Tibial nerve (tissue), 3 donors: Measurements from ENCODE around the gene PLBD1.

Experiments used
- POLR2A ChIP-seq, 2 donors: fragments of 450-650 bp; IDR thresholded peaks; one replicate each; pipeline ENCODE4 v1.6.1; 2017; ENCODE audit warnings: antibody characterized with exemption in 2 of 2, mild to moderate bottlenecking in 2 of 2, moderate library complexity in 2 of 2
- TF ChIP-seq, protein P1 (sequence below), 5 experiments: fragments of 200-600 bp in 3 of 5; fragments of 450-650 bp in 2 of 5; sonication (generic) in 3 of 5; IDR thresholded peaks; one replicate each; pipeline ENCODE4 v1.5.1; 2016 to 2019; ENCODE audit warnings: antibody characterized with exemption in 5 of 5, mild to moderate bottlenecking in 3 of 5, moderate library complexity in 2 of 5

DNA sequence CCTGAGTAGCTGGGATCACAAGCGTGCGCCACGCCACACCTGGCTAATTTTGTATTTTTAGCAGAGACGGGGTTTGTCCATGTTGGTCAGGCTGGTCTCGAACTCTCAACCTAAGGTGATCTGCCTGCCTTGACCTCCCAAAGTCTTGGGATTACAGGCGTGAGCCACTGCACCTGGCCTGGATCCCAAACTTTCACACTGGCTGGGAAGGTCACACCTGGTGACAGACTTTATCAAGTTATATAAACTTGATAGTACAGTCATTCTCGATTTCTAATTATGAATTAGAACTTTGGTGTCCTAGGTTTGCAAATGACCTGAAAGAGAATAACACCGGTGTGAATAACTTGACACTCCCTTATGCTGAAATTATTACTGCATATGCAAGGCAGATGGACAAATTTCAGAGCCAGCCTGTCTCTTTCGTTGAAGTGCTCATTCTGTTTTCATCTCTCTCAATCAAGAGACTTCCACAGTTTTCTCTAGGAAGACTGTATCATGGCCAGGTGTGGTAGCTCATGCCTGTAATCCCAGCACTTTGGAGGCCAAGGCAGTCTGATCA lies 5.9 kb downstream of the PLBD1 start:
- TF ChIP-seq, protein P1, sequence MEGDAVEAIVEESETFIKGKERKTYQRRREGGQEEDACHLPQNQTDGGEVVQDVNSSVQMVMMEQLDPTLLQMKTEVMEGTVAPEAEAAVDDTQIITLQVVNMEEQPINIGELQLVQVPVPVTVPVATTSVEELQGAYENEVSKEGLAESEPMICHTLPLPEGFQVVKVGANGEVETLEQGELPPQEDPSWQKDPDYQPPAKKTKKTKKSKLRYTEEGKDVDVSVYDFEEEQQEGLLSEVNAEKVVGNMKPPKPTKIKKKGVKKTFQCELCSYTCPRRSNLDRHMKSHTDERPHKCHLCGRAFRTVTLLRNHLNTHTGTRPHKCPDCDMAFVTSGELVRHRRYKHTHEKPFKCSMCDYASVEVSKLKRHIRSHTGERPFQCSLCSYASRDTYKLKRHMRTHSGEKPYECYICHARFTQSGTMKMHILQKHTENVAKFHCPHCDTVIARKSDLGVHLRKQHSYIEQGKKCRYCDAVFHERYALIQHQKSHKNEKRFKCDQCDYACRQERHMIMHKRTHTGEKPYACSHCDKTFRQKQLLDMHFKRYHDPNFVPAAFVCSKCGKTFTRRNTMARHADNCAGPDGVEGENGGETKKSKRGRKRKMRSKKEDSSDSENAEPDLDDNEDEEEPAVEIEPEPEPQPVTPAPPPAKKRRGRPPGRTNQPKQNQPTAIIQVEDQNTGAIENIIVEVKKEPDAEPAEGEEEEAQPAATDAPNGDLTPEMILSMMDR (IDR thresholded peaks at IDR 0.05) = no peak
- TF ChIP-seq POLR2A (IDR thresholded peaks at IDR 0.05) = no peak
